Measurements from ENCODE around the gene CLECL1. TPM values are rescaled to one million over a fixed set of nuclear protein-coding genes. Genes with fewer than 3 reads are reported as not detected.

The CLECL1 gene
- total RNA-seq, 1 experiment from 2014 or later: not detected

- TF ChIP-seq, protein P1, sequence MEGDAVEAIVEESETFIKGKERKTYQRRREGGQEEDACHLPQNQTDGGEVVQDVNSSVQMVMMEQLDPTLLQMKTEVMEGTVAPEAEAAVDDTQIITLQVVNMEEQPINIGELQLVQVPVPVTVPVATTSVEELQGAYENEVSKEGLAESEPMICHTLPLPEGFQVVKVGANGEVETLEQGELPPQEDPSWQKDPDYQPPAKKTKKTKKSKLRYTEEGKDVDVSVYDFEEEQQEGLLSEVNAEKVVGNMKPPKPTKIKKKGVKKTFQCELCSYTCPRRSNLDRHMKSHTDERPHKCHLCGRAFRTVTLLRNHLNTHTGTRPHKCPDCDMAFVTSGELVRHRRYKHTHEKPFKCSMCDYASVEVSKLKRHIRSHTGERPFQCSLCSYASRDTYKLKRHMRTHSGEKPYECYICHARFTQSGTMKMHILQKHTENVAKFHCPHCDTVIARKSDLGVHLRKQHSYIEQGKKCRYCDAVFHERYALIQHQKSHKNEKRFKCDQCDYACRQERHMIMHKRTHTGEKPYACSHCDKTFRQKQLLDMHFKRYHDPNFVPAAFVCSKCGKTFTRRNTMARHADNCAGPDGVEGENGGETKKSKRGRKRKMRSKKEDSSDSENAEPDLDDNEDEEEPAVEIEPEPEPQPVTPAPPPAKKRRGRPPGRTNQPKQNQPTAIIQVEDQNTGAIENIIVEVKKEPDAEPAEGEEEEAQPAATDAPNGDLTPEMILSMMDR (conservative IDR thresholded peaks at IDR 0.05; ENCODE audit: low read depth, low read length): no peak
- TF ChIP-seq EZH2 (IDR thresholded peaks at IDR 0.05; ENCODE audit: borderline replicate concordance, low read depth, low read length, poor library complexity, severe bottlenecking): no peak
- intact Hi-C loops (cut with micrococcal nuclease; ENCODE audit: unreplicated experiment): loop anchor here (10.0 kb wide), 1 partner anchor 270 kb away; the partner anchor contains the start of gene CLEC12B
- POLR2A ChIA-PET (ENCODE audit: low non-redundant PET): interaction anchor here (0.6 kb wide), 1 partner anchor 1105 kb away, joined by 6 read pairs; no protein-coding TSS in a partner anchor
- DNase-seq (ENCODE audit: low spot score): no peak
- Histone ChIP-seq H3K4me3 (ENCODE audit: low read depth, low read length, poor library complexity, severe bottlenecking) (no peak overlapping the region), H3K9me3 (ENCODE audit: low read depth, low read length, poor library complexity, severe bottlenecking) (no peaks in the 10 kb centered on the region), H3K36me3 (ENCODE audit: insufficient read depth, low read length, poor library complexity, severe bottlenecking) (no peaks in the 10 kb centered on the region), H3K27me3 (replicated peaks; ENCODE audit: insufficient read depth, low read depth, low read length, poor library complexity) (no peaks in the 10 kb centered on the region), H3K4me1 (ENCODE audit: insufficient read depth, low read length, poor library complexity, severe bottlenecking) (no peaks in the 10 kb centered on the region), H3K27ac (ENCODE audit: low read depth, low read length, poor library complexity, severe bottlenecking) (no peak overlapping the region)
- no TSS peak for BruUV-seq (replicated peaks)
- CTCF ChIA-PET: interaction anchor here (0.6 kb wide), 1 partner anchor 369 kb away, joined by 3 read pairs; no protein-coding TSS in a partner anchor
Measured at GRCh38 chr12:9745199-9745598, 12.3 kb upstream of the CLECL1 start.

DNA sequence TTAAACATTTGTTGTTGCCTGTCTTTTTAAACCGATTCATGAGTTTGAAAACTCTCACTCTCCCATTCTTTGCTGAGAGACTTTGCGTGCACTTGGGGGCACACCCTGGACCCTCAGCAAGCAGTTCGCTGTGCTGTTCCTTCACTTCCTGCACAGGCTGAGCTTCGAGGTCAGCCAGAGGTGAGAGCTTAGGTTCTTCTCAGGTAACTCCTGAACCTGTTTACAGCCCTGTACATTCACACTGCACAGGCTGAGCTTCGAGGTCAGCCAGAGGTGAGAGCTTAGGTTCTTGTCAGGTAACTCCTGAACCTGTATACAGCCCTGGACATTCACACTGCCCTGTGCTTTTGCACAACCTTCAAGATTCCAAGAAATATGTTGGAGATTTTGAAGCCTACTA lies 9.8 kb upstream of the CLECL1 start:
- Histone ChIP-seq H3K27ac (ENCODE audit: low read depth, low read length, poor library complexity, severe bottlenecking) (no peak overlapping the region), H3K9me3 (ENCODE audit: low read depth, low read length, poor library complexity, severe bottlenecking) (no peaks in the 10 kb centered on the region), H3K36me3 (ENCODE audit: insufficient read depth, low read length, poor library complexity, severe bottlenecking) (no peaks in the 10 kb centered on the region), H3K4me1 (ENCODE audit: insufficient read depth, low read length, poor library complexity, severe bottlenecking) (no peaks in the 10 kb centered on the region), H3K4me3 (ENCODE audit: low read depth, low read length, poor library complexity, severe bottlenecking) (no peak overlapping the region), H3K27me3 (replicated peaks; ENCODE audit: insufficient read depth, low read depth, low read length, poor library complexity) (no peaks in the 10 kb centered on the region)
- CTCF ChIA-PET: interaction anchor here (0.6 to 0.7 kb wide), 2 partner anchors 570 to 1029 kb away, joined by 3 to 4 read pairs; no protein-coding TSS in a partner anchor
- POLR2A ChIA-PET (ENCODE audit: low non-redundant PET): interaction anchor here (0.8 kb wide), 1 partner anchor 184 kb away, joined by 7 read pairs; no protein-coding TSS in a partner anchor
- no peak for DNase-seq (ENCODE audit: low spot score)
- TF ChIP-seq EZH2 (IDR thresholded peaks at IDR 0.05; ENCODE audit: borderline replicate concordance, low read depth, low read length, poor library complexity, severe bottlenecking): no peak
- TF ChIP-seq, protein P1 (conservative IDR thresholded peaks at IDR 0.05; ENCODE audit: low read depth, low read length): no peak
- no TSS peak for BruUV-seq (replicated peaks)
- intact Hi-C loops (cut with micrococcal nuclease; ENCODE audit: unreplicated experiment): loop anchor here (10.0 kb wide), 1 partner anchor 272 kb away; the partner anchor contains the start of gene CLEC12B

- H3K9me3 ChIP-seq (ENCODE audit: low read depth, low read length, poor library complexity, severe bottlenecking): no peaks in the 10 kb centered on the region
- H3K36me3 ChIP-seq (ENCODE audit: insufficient read depth, low read length, poor library complexity, severe bottlenecking): no peaks in the 10 kb centered on the region
- no peak overlapping the region for H3K4me3 ChIP-seq (ENCODE audit: low read depth, low read length, poor library complexity, severe bottlenecking)
- no peak overlapping the region for H3K27ac ChIP-seq (ENCODE audit: low read depth, low read length, poor library complexity, severe bottlenecking)
- no peaks in the 10 kb centered on the region for H3K27me3 ChIP-seq (replicated peaks; ENCODE audit: insufficient read depth, low read depth, low read length, poor library complexity)
- TF ChIP-seq, protein P1 (conservative IDR thresholded peaks at IDR 0.05; ENCODE audit: low read depth, low read length): no peak
- TF ChIP-seq EZH2 (IDR thresholded peaks at IDR 0.05; ENCODE audit: borderline replicate concordance, low read depth, low read length, poor library complexity, severe bottlenecking): no peak
- DNase-seq (ENCODE audit: low spot score): no peak
- CTCF ChIA-PET: no interaction called here
- H3K4me1 ChIP-seq (ENCODE audit: insufficient read depth, low read length, poor library complexity, severe bottlenecking): no peaks in the 10 kb centered on the region
- POLR2A ChIA-PET (ENCODE audit: low non-redundant PET): no interaction called here
- intact Hi-C loops (cut with micrococcal nuclease; ENCODE audit: unreplicated experiment): loop anchor here (10.0 kb wide), 1 partner anchor 273 kb away; the partner anchor contains the start of gene CLEC12B
- BruUV-seq (replicated peaks): no TSS peak
Measured at GRCh38 chr12:9741726-9742125, 8.8 kb upstream of the CLECL1 start.

Data from A673 (cell line).